Measurements from ENCODE around the gene RAPSN.

DNA sequence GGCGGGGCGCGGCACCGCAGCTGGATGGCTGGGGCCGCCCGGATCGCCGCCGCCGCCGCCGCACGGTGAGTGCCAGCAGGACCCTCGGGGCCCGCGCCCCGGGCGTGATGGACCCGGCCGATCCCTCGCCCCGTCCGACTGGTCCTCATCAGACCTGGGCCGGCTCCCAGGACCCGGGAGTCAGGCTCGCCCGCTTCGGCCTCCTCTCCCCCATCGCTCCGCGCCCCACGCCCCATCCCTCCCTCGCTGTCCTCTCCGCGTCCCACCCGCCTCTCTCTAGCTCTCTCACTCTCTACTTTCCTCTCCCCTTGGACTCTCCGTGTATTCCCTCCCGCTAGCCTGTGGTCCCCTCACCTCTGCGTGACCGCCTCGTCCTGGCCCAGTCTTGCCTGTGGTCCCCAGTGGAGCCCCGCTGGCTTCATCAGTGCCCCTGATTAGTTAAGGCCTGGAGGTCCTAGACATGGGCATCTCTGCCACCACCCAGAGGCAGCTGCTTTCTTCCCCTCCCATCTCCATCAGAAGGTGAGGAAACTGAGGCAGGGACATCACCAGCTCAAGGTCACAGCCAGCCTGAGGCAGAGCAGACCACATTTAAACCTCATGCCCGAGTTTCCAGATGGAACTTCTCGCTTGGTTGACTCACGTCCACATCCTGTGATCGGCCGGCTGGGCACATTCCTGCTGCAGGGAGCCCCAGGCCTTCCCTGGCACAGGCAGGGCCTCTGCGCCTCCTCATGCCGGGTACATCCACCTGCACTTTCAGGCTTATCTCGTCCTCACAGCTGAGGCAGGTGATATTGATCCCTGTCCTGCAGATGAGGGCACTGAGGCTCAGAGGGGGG lies 40.1 kb downstream of the RAPSN start:
- TF ChIP-seq GATA3 (IDR thresholded peaks at IDR 0.05; ENCODE audit: low read depth, low read length) (no peak), GATA2 (IDR thresholded peaks at IDR 0.05; ENCODE audit: low read depth, low read length) (peak; percentile 67)
